M059J (cell line): ENCODE results near the gene DPH7. TPM values are rescaled to one million over a fixed set of nuclear protein-coding genes. Genes with fewer than 3 reads are reported as not detected.
"Not testable (repeated sequence)": the region's sequence is repeated elsewhere in the genome, so short reads cannot be mapped to it uniquely, and the experiment has no call there.

Experiments
- DNase-seq: peaks from one replicate; pipeline ENCODE4 v3.0.0-alpha.2; 2012; ENCODE audit warnings: low read depth
- total RNA-seq: library from RNA; depleted of rRNA; stranded (reverse); fragments of >200 nt; shearing (Covaris generic); gene quantifications from 2 replicates; pipeline ENCODE4 v1.2.3, GENCODE V29; 2014

The DPH7 gene
- total RNA-seq, 1 experiment from 2014 or later: 25.5 TPM

- no peak for DNase-seq
Measured at GRCh38 chr9:137580954-137581322, 2.2 kb upstream of the DPH7 start.

GRCh38 chr9:137580209-137580953 lies 1.7 kb upstream of the DPH7 start:
- peak; percentile 15 for DNase-seq

GRCh38 chr9:137579259-137579604 lies 507 bp upstream of the DPH7 start:
- DNase-seq: no peak

- DNase-seq: no peak
Measured at GRCh38 chr9:137575716-137576411, 2.9 kb downstream of the DPH7 start.

GRCh38 chr9:137575364-137575715 lies 3.4 kb downstream of the DPH7 start:
- no peak for DNase-seq

GRCh38 chr9:137574192-137574591 lies 4.5 kb downstream of the DPH7 start:
- no peak for DNase-seq

- no peak for DNase-seq
Measured at GRCh38 chr9:137570566-137570965, 8.2 kb downstream of the DPH7 start.

- no peak for DNase-seq
Measured at GRCh38 chr9:137569609-137570203, 9.0 kb downstream of the DPH7 start.

GRCh38 chr9:137568445-137568844 lies 10.3 kb downstream of the DPH7 start:
- DNase-seq: not testable (repeated sequence)

GRCh38 chr9:137564817-137565411 lies 13.8 kb downstream of the DPH7 start:
- DNase-seq: no peak

- no peak for DNase-seq
Measured at GRCh38 chr9:137564134-137564533, 14.6 kb downstream of the DPH7 start.

GRCh38 chr9:137558127-137558526 lies 20.6 kb downstream of the DPH7 start:
- DNase-seq: no peak

GRCh38 chr9:137556069-137556838 lies 22.5 kb downstream of the DPH7 start:
- peak; percentile 44 for DNase-seq

GRCh38 chr9:137555179-137555578 lies 23.5 kb downstream of the DPH7 start:
- DNase-seq: no peak

- DNase-seq: no peak
Measured at GRCh38 chr9:137554349-137554748, 24.4 kb downstream of the DPH7 start.

- DNase-seq: not testable (repeated sequence)
Measured at GRCh38 chr9:137553654-137554053, 25.1 kb downstream of the DPH7 start.

- no peak for DNase-seq
Measured at GRCh38 chr9:137552022-137552768, 26.5 kb downstream of the DPH7 start.

GRCh38 chr9:137551264-137552021 lies 27.3 kb downstream of the DPH7 start, which contains the start of gene MRPL41:
MRPL41 (plus strand) TSS chr9:137551879; CDS start chr9:137552082, 203 bp downstream.
- DNase-seq: peak; percentile 82

- not testable (repeated sequence) for DNase-seq
Measured at GRCh38 chr9:137550958-137551263, 27.8 kb downstream of the DPH7 start.

- peak; percentile 86 for DNase-seq
Measured at GRCh38 chr9:137550231-137550621, 28.5 kb downstream of the DPH7 start, which contains the start of gene PNPLA7. PNPLA7 (minus strand) TSS chr9:137550402; CDS start chr9:137550197, 205 bp downstream.
